ENCODE results near the gene HGFAC. TPM values are rescaled to one million over a fixed set of nuclear protein-coding genes. Genes with fewer than 3 reads are reported as not detected.

Gene HGFAC
- polyA plus RNA-seq, 2 donors = 0.53 to 0.55 TPM

DNA sequence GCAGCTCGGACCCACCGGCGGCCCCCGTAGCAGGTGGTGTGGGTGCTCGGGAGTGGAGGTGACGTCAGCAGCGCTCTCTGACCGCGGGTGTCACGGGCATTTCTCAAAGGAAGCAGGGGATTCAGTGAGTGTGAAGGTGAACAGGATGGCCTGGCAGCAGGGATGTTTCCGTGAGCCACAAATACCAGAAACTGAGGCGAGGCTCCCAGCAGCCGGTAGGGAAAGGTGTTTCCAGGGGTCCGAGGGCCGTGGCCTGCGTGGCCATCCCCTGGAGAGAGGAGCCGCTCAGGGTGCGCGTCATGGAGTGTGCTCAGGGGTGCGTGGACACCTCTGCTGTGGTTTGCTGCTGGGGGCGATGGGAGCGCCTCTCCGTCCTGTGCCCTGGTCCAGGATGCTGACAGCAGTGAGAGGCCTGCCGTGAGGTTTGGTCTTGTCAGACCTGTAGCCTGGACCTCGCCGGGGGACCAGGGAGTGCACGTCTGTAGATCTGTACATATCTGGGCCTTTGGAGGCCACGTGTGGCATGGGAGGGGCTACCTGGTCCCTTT is 10.2 kb upstream of the HGFAC start:
- Histone ChIP-seq H3K4me3 (ENCODE audit: low read depth in 1 of 2, low read length in 2 of 2) (no peak overlapping the region), H3K4me1 (ENCODE audit: control insufficient read depth in 2 of 2, insufficient read depth in 2 of 2, low read length in 1 of 2) (peaks cover 3 to 12% of the 10 kb centered on the region in 2 donors), H3K27ac (ENCODE audit: low read depth in 2 of 2, low read length in 1 of 2) (no peak overlapping the region), H3K36me3 (ENCODE audit: control insufficient read depth in 2 of 2, insufficient read depth in 2 of 2, low read length in 1 of 2) (peaks cover 21 to 60% of the 10 kb centered on the region in 2 donors), H3K9me3 (ENCODE audit: control insufficient read depth in 2 of 2, insufficient read depth in 1 of 2, low read depth in 1 of 2, low read length in 1 of 2) (peaks cover 0 to 2% of the 10 kb centered on the region in 2 donors), H3K27me3 (ENCODE audit: control insufficient read depth in 1 of 2, insufficient read depth in 2 of 2, low read length in 2 of 2) (no peaks in the 10 kb centered on the region)
- WGBS, 2 donors = 87 to 88% methylated on average over 28 of the region's 28 CpGs

DNA sequence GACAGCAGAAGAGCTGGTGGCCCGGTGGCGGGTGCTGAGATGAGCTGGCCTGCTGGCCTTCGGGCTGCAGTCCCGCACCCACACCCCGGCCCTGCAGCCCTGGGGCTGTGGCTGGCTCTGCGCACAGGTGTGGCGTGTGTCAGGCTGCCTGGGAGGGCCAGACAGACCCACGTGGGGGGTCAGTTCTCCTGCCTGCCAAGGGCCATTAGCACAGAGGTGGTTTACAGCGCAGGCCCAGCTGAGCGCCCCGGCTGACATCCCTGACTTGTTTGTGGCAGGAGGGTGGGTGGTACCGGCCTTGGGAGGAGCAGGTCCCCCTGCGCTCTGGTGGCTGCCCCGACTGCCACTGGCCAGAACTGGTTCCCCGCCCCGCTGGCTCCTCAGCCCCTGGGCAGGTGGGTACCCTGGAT is 9.4 kb upstream of the HGFAC start:
- Histone ChIP-seq H3K27me3 (ENCODE audit: control insufficient read depth in 1 of 2, insufficient read depth in 2 of 2, low read length in 2 of 2) (no peaks in the 10 kb centered on the region), H3K9me3 (ENCODE audit: control insufficient read depth in 2 of 2, insufficient read depth in 1 of 2, low read depth in 1 of 2, low read length in 1 of 2) (peaks cover 0 to 2% of the 10 kb centered on the region in 2 donors), H3K27ac (ENCODE audit: low read depth in 2 of 2, low read length in 1 of 2) (no peak overlapping the region), H3K4me3 (ENCODE audit: low read depth in 1 of 2, low read length in 2 of 2) (no peak overlapping the region), H3K36me3 (ENCODE audit: control insufficient read depth in 2 of 2, insufficient read depth in 2 of 2, low read length in 1 of 2) (peaks cover 16 to 53% of the 10 kb centered on the region in 2 donors), H3K4me1 (ENCODE audit: control insufficient read depth in 2 of 2, insufficient read depth in 2 of 2, low read length in 1 of 2) (peaks cover 6 to 20% of the 10 kb centered on the region in 2 donors)
- 81 to 87% methylated on average over 16 of the region's 16 CpGs for WGBS, 2 donors

DNA sequence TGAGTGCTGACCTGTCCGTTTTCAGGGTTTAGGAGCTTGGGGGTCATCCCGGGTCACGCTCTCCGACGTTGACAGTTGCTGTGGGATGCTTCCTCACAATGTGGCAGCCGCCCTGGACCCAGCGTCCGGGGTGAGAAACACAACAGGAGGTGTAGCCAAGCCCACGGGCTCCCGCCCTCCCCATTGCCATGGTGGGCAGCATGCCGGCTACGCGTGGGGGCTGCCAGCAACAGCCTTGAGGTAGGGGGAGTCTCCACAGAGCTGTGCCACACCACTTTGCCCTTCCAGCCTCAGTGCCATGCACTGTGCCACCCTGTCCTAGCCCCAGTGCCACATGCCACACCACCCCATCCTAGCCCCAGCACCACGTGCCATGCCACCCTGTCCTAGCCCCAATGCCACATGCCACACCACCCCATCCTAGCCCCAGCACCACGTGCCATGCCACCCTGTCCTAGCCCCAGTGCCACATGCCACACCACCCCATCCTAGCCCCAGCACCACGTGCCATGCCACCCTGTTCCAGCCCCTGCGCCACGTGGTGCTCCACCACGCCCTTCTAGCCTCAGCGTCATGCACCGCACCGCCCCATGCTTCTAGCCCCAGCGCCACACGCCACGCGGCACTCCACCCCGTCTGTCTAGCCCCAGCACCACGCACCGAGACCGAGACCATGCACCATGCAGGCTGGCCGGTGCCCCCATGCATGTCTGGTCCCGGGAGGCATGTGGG is 8.5 kb upstream of the HGFAC start:
- H3K4me3 ChIP-seq (ENCODE audit: low read depth in 1 of 2, low read length in 2 of 2) = no peak overlapping the region
- WGBS, 2 donors = 89 to 91% methylated on average over 32 of the region's 32 CpGs
- peaks cover 0 to 2% of the 10 kb centered on the region in 2 donors for H3K9me3 ChIP-seq (ENCODE audit: control insufficient read depth in 2 of 2, insufficient read depth in 1 of 2, low read depth in 1 of 2, low read length in 1 of 2)
- peaks cover 8 to 29% of the 10 kb centered on the region in 2 donors for H3K4me1 ChIP-seq (ENCODE audit: control insufficient read depth in 2 of 2, insufficient read depth in 2 of 2, low read length in 1 of 2)
- H3K36me3 ChIP-seq (ENCODE audit: control insufficient read depth in 2 of 2, insufficient read depth in 2 of 2, low read length in 1 of 2) = peaks cover 16 to 48% of the 10 kb centered on the region in 2 donors
- no peaks in the 10 kb centered on the region for H3K27me3 ChIP-seq (ENCODE audit: control insufficient read depth in 1 of 2, insufficient read depth in 2 of 2, low read length in 2 of 2)
- H3K27ac ChIP-seq (ENCODE audit: low read depth in 2 of 2, low read length in 1 of 2) = no peak overlapping the region

DNA sequence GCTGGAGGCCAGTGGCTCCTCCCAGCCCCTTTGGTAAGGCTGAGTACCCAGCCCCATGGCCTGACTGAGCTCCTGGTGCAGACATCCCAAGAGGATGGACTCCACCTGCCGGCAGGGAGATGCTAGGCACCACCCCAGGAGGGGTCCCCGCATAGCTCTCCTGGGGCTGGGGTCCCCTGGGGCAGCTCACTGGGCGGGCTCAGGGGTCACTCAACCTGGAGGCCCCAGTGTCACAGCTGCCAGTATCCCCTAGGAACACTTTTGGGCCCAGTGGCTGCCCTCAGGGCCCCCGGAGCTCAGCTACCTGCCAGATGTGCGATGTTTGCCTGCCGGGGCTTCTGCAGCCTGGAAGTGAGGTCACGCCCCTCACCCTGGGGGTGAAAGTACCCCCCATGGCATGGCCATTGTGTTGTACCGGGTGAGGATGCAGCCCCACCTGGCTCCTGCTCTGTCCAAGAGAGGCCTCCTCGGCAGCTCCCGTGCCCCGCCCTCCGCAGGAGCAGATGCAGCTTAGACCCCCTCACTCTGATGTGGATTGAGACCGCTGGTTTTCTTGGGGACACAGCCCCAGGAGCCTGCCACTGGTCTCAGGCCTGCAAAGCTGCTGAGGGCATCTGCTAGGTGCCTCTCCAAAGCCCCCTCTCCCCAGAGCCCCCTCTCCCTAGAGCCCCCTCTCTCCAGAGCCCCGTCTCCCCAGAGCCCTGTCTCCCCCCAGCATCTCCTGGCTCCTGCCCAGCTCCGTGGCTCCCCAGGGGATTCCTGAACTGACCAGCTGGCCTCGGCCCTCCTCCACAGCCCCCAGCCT is 6.7 kb upstream of the HGFAC start:
- peaks cover 4 to 36% of the 10 kb centered on the region in 2 donors for H3K36me3 ChIP-seq (ENCODE audit: control insufficient read depth in 2 of 2, insufficient read depth in 2 of 2, low read length in 1 of 2)
- peaks cover 8 to 30% of the 10 kb centered on the region in 2 donors for H3K4me1 ChIP-seq (ENCODE audit: control insufficient read depth in 2 of 2, insufficient read depth in 2 of 2, low read length in 1 of 2)
- H3K4me3 ChIP-seq (ENCODE audit: low read depth in 1 of 2, low read length in 2 of 2) = no peak overlapping the region
- no peak overlapping the region for H3K27ac ChIP-seq (ENCODE audit: low read depth in 2 of 2, low read length in 1 of 2)
- no peaks in the 10 kb centered on the region for H3K27me3 ChIP-seq (ENCODE audit: control insufficient read depth in 1 of 2, insufficient read depth in 2 of 2, low read length in 2 of 2)
- peaks cover 0 to 2% of the 10 kb centered on the region in 2 donors for H3K9me3 ChIP-seq (ENCODE audit: control insufficient read depth in 2 of 2, insufficient read depth in 1 of 2, low read depth in 1 of 2, low read length in 1 of 2)
- 65 to 75% methylated on average over 16 of the region's 16 CpGs for WGBS, 2 donors

DNA sequence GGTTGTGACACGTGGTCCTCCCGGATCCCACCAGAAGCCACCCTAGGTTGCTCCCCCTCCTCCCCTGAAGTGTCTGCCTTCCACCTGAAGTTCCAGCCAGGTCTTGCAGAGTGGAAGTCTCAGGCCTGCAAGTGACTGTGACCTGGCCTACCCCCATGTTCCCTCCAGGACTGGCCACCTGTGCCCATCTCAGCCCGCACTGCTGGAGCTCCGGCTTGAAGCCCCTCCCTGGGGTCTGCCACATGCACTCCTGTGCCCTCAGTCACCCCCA is 6.1 kb upstream of the HGFAC start:
- peaks cover 8 to 30% of the 10 kb centered on the region in 2 donors for H3K4me1 ChIP-seq (ENCODE audit: control insufficient read depth in 2 of 2, insufficient read depth in 2 of 2, low read length in 1 of 2)
- 69 to 80% methylated on average over 4 of the region's 4 CpGs for WGBS, 2 donors
- H3K4me3 ChIP-seq (ENCODE audit: low read depth in 1 of 2, low read length in 2 of 2) = no peak overlapping the region

DNA sequence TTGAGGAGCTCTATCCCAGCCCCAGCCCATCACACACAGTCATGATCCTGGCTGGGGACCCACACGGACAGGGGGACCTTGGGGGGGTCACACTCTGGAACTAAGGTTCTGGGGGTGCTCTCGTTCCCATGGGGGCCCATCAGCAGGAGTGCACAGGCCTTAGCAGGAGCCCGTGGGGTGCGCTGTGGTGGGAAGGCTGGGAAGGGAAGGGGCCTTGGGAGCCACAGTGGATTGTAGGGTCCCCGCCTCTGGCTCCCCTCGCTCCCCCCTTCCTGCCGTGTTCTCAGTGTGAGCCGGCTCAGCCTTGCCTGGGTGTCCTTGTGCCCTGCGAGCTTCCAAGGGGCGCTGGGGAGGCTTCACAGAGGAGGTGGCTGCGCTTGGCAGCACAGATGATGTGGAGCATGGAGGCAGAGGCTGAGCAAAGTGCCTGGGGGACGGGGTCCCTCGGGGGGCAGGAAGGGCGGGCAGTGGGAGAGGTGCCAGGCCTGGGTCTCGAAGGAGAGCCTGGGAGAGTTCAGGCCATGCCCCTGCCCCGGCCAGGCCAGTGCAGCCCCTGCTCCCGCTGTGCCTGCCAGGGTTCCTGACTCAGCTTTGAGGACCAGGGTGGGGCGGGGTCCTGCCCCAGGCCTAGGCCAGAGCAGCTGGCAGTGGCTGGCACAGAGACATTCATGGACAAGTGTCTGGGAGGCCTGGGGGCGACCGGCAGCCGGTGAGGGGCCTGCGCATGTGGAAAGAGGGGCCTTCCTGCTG is 5.5 kb upstream of the HGFAC start:
- 64 to 79% methylated on average over 17 to 22 of the region's 22 CpGs for WGBS, 2 donors
- peaks cover under 1 to 27% of the 10 kb centered on the region in 2 donors for H3K36me3 ChIP-seq (ENCODE audit: control insufficient read depth in 2 of 2, insufficient read depth in 2 of 2, low read length in 1 of 2)
- no peaks in the 10 kb centered on the region for H3K27me3 ChIP-seq (ENCODE audit: control insufficient read depth in 1 of 2, insufficient read depth in 2 of 2, low read length in 2 of 2)
- H3K9me3 ChIP-seq (ENCODE audit: control insufficient read depth in 2 of 2, insufficient read depth in 1 of 2, low read depth in 1 of 2, low read length in 1 of 2) = peaks cover 0 to 2% of the 10 kb centered on the region in 2 donors
- H3K4me1 ChIP-seq (ENCODE audit: control insufficient read depth in 2 of 2, insufficient read depth in 2 of 2, low read length in 1 of 2) = peaks cover 8 to 30% of the 10 kb centered on the region in 2 donors
- no peak overlapping the region for H3K4me3 ChIP-seq (ENCODE audit: low read depth in 1 of 2, low read length in 2 of 2)
- peak overlapping the region; percentile 53 to 84 for H3K27ac ChIP-seq (ENCODE audit: low read depth in 2 of 2, low read length in 1 of 2)

More for the DNA sequence above, 6.1 kb upstream of the HGFAC start:
- Histone ChIP-seq H3K36me3 (ENCODE audit: control insufficient read depth in 2 of 2, insufficient read depth in 2 of 2, low read length in 1 of 2) (peaks cover 4 to 33% of the 10 kb centered on the region in 2 donors), H3K27ac (ENCODE audit: low read depth in 2 of 2, low read length in 1 of 2) (no peak overlapping the region), H3K9me3 (ENCODE audit: control insufficient read depth in 2 of 2, insufficient read depth in 1 of 2, low read depth in 1 of 2, low read length in 1 of 2) (peaks cover 0 to 2% of the 10 kb centered on the region in 2 donors), H3K27me3 (ENCODE audit: control insufficient read depth in 1 of 2, insufficient read depth in 2 of 2, low read length in 2 of 2) (no peaks in the 10 kb centered on the region)

DNA sequence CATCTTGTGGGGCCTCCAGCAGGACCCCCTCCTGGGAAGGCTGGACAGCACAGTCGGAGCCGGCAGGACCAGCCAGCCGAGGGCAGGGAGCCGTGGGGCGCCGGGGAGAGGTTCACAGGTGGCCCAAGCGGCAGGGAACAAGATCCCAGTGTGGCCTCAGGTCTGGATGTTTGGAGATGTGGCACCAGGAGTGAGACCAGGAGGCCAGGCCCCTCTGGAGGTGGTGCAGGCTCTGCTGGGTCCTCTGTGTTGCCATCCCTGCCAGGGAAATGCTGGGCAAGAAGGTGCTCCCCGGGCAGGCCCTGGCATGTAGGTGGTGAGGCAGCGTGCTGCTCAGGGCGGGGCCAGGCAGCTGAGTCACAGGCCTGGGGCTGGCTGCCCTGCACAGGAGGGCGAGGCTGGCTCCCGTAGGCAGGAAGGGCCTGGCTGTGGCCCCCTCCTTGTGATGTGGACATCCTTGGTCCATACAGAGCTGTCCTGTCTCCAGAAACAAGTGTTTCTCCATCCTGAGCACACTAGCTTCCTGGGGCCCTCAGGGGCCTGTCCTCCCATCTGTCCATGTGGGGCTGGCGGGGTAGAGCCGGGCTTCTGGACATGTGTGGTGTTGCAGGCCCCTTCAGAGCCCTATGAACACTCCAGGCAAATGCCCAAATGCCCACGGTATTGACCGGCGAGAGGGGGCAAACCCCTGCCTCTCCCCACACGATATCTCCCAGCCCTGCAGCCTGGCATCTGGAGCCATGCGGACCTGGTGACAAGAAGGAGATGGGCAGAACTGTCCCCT is 4.8 kb upstream of the HGFAC start:
- H3K36me3 ChIP-seq (ENCODE audit: control insufficient read depth in 2 of 2, insufficient read depth in 2 of 2, low read length in 1 of 2) = peaks cover 0 to 20% of the 10 kb centered on the region in 2 donors
- no peaks in the 10 kb centered on the region for H3K9me3 ChIP-seq (ENCODE audit: control insufficient read depth in 2 of 2, insufficient read depth in 1 of 2, low read depth in 1 of 2, low read length in 1 of 2)
- no peaks in the 10 kb centered on the region for H3K27me3 ChIP-seq (ENCODE audit: control insufficient read depth in 1 of 2, insufficient read depth in 2 of 2, low read length in 2 of 2)
- no peak overlapping the region for H3K4me3 ChIP-seq (ENCODE audit: low read depth in 1 of 2, low read length in 2 of 2)
- H3K4me1 ChIP-seq (ENCODE audit: control insufficient read depth in 2 of 2, insufficient read depth in 2 of 2, low read length in 1 of 2) = peaks cover 8 to 30% of the 10 kb centered on the region in 2 donors
- H3K27ac ChIP-seq (ENCODE audit: low read depth in 2 of 2, low read length in 1 of 2) = peak overlapping the region; percentile 53 to 84
- 52 to 65% methylated on average over 18 to 19 of the region's 19 CpGs for WGBS, 2 donors

DNA sequence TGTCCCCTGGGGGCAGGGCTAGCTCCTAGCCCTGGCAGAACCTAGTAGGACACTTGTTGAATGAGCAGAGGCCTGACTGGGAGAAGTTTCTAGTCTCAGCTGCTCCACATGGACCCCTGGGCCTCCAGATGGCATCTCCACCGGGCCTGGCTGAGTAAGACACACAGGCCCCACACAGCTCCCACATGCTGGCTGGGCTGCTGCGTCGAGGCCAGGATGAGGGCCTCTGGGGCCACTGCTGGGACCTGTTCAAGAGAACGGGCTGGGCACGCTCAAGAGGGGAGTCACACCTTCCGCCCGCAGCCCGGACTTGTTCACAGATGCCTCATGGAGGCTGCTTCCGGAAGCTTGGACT is 4.2 kb upstream of the HGFAC start:
- Histone ChIP-seq H3K4me3 (ENCODE audit: low read depth in 1 of 2, low read length in 2 of 2) (no peak overlapping the region), H3K27me3 (ENCODE audit: control insufficient read depth in 1 of 2, insufficient read depth in 2 of 2, low read length in 2 of 2) (no peaks in the 10 kb centered on the region), H3K9me3 (ENCODE audit: control insufficient read depth in 2 of 2, insufficient read depth in 1 of 2, low read depth in 1 of 2, low read length in 1 of 2) (no peaks in the 10 kb centered on the region), H3K36me3 (ENCODE audit: control insufficient read depth in 2 of 2, insufficient read depth in 2 of 2, low read length in 1 of 2) (peaks cover 0 to 17% of the 10 kb centered on the region in 2 donors), H3K4me1 (ENCODE audit: control insufficient read depth in 2 of 2, insufficient read depth in 2 of 2, low read length in 1 of 2) (peaks cover 8 to 30% of the 10 kb centered on the region in 2 donors), H3K27ac (ENCODE audit: low read depth in 2 of 2, low read length in 1 of 2) (peak overlapping the region; percentile 47 to 82)
- WGBS, 2 donors = 54 to 60% methylated on average over 9 of the region's 9 CpGs
